ENCODE measurements around the gene SNX15.

The SNX15 gene

DNA sequence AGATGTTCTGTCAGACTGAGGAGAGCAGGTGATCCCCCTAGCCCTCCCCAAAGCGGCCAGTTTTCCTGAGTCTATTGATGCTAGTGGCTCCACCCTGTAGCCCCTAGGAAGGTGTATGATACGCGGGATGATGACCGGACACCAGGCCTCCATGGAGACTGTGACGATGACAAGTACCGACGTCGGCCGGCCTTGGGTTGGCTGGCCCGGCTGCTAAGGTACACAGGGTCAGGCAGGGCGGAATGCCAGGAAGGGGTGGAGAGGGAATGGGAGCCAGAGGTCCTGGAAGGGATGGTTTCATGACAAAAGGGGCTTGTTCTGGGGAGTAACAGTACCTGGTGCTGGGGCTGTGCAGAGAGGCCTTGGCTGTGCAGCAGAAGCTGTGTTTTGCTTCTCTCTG lies 60.0 kb downstream of the SNX15 start:
- DNase-seq, result no peak

GRCh38 chr11:65087827-65088226 lies 60.6 kb downstream of the SNX15 start:
- DNase-seq, result no peak

- no peak for DNase-seq
Observed at GRCh38 chr11:65089621-65090020, 62.4 kb downstream of the SNX15 start.
